Measurements from ENCODE around the gene DOCK11. TPM values are rescaled to one million over a fixed set of nuclear protein-coding genes. Genes with fewer than 3 reads are reported as not detected.

The DOCK11 gene
- total and polyA plus RNA-seq, 2 experiments from 2014 or later, result 11.7 to 21.9 TPM

DNA sequence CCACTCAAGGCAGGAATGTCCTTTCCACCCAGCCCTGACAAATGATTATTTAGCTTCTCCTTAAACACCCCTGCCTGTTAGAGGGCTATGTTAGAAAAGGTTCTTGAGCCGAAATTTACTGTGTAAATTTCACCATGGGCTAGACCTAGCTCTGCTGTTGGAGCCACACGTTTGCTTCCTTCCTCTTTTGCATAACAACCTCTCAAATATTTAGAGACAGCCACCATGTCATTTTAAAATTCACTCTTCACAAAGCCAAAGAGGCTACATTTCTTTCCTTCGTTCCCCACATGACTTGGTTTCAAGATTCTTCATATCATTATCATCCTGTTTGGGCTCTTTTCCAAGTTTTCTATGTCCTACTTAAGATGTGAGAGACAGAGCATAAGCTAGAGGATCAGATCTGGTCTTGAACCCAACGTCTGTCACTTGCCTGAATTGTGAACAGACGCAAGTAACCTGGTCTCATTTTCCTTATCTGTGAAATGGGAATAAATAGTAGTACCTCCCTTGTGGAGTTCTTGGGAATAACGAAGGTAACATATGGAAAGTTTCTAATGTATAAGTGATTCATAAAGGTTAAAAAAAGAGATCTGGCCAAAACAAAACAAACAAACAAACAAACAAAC is 6.7 kb downstream of the DOCK11 start:
- H4K20me1 ChIP-seq (ENCODE audit: insufficient read depth), result no peaks in the 10 kb centered on the region
- 0 out of 2 replicates have a peak, but pooled peaks cover under 1% of the 10 kb centered on the region for H3F3A ChIP-seq (ENCODE audit: insufficient read depth)
- H3K36me3 ChIP-seq (ENCODE audit: low read depth), result no peaks in the 10 kb centered on the region
- in situ Hi-C loops (cut with MboI), result no loop called here
- no peak overlapping the region for H3K4me3 ChIP-seq
- H3K27me3 ChIP-seq (replicated peaks; ENCODE audit: insufficient read depth), result no peaks in the 10 kb centered on the region
- peaks cover 32% of the 10 kb centered on the region for H3K79me2 ChIP-seq (ENCODE audit: insufficient read depth)
- no peak overlapping the region for H3K9ac ChIP-seq
- no peaks in the 10 kb centered on the region for H3K9me3 ChIP-seq (ENCODE audit: low read depth)
- H3K4me2 ChIP-seq (ENCODE audit: unreplicated experiment), result no peak overlapping the region
- no peaks in the 10 kb centered on the region for H3K9me2 ChIP-seq (ENCODE audit: insufficient read depth)
- 84 to 90% methylated on average over 6 of the region's 6 CpGs for WGBS, 2 experiments (ENCODE audit: low coverage in 1 of 2, low lambda C conversion rate in 2 of 2, missing lambda C conversion rate in 2 of 2)
- H3K27ac ChIP-seq, result no peak overlapping the region
- H2AFZ ChIP-seq, result no peak overlapping the region
- TF ChIP-seq EZH2 (IDR thresholded peaks at IDR 0.05; ENCODE audit: insufficient read depth, poor library complexity, severe bottlenecking) (no peak), EZH2phosphoT487 (IDR thresholded peaks at IDR 0.05; ENCODE audit: insufficient read depth, low read depth) (no peak)
- peaks cover 4% of the 10 kb centered on the region; the same call in 1 of the 2 replicates for H3K4me1 ChIP-seq (ENCODE audit: insufficient read depth)
- DNase-seq, result no peak

DNA sequence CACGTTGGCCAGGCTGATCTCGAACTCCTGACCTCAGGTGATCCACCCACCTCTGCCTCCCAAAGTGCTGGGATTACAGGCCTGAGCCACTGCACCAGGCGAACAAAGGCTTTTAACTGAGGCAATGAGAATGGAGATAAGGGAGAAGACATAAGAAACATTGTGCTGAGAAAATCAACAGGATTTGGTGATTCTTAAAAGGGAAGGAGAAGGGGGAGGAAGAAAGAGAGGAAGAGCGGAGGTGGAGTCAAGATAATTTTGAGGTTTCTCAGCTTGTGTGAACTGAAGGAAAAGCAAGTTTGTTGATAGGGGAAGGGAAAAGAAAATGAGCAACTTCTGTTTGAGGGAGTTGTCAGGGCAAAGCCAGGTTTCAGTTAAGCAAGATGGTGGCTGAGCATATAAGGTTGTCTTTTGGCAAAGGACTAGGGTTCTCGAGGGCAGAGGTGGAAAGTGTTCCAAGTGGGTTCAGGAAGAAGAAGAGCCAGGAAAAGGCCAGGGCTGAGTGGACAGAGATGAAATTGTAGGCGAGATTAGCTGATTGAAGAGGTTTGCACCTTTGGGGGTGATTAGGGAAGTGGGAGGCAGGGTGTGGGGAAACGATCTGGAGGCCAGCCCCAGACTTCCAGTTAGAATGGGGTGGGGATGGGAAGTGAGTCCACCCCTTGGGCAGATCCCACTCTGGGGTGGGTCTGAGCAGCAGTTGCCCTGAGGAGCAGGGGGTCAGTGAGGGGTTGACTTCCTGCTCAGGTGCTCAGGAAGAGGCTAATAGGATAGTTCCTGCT is 7.8 kb downstream of the DOCK11 start:
- no peak overlapping the region for H3K9ac ChIP-seq
- H3K79me2 ChIP-seq (ENCODE audit: insufficient read depth), result peaks cover 22% of the 10 kb centered on the region; the same call in 1 of the 2 replicates
- WGBS, 2 experiments (ENCODE audit: low coverage in 1 of 2, low lambda C conversion rate in 2 of 2, missing lambda C conversion rate in 2 of 2), result 85 to 100% methylated on average over 6 to 7 of the region's 7 CpGs

DNA sequence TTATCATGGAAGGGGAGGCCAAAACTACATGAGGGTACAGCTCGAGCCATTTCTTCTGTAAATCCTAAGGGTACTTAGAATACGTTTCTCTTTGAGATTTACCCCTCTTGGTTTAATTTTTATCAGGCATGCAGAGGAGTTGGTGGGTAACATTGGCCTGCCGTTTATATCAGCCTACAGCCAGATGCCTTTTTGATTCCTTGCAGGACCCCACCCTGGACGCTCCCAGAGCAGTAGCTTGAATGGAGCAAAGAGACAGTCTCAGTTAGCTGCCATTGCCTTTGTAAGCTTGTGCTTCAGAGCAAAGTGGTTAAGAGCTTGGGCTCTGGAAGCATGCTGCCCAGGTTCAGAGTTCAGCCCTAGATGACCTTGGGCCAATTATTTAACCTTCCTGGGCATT is 9.0 kb downstream of the DOCK11 start:
- Histone ChIP-seq H3F3A (ENCODE audit: insufficient read depth) (no peaks in the 10 kb centered on the region), H2AFZ (no peak overlapping the region), H3K4me2 (ENCODE audit: unreplicated experiment) (no peak overlapping the region), H3K27me3 (replicated peaks; ENCODE audit: insufficient read depth) (no peaks in the 10 kb centered on the region), H3K79me2 (ENCODE audit: insufficient read depth) (peaks cover 11% of the 10 kb centered on the region; the same call in 1 of the 2 replicates), H3K9ac (no peak overlapping the region), H3K36me3 (ENCODE audit: low read depth) (no peaks in the 10 kb centered on the region), H4K20me1 (ENCODE audit: insufficient read depth) (no peaks in the 10 kb centered on the region), H3K9me2 (ENCODE audit: insufficient read depth) (no peaks in the 10 kb centered on the region), H3K4me3 (no peak overlapping the region), H3K9me3 (ENCODE audit: low read depth) (no peaks in the 10 kb centered on the region), H3K4me1 (ENCODE audit: insufficient read depth) (no peaks in the 10 kb centered on the region), H3K27ac (no peak overlapping the region)
- in situ Hi-C loops (cut with MboI), result no loop called here
- TF ChIP-seq EZH2phosphoT487 (IDR thresholded peaks at IDR 0.05; ENCODE audit: insufficient read depth, low read depth), result no peak
- TF ChIP-seq EZH2 (IDR thresholded peaks at IDR 0.05; ENCODE audit: insufficient read depth, poor library complexity, severe bottlenecking), result no peak
- DNase-seq, result no peak
- WGBS, 2 experiments (ENCODE audit: low coverage in 1 of 2, low lambda C conversion rate in 2 of 2, missing lambda C conversion rate in 2 of 2), result 57 to 58% methylated on average over 4 of the region's 4 CpGs

More for the DNA sequence above, 7.8 kb downstream of the DOCK11 start:
- Histone ChIP-seq H4K20me1 (ENCODE audit: insufficient read depth) (no peaks in the 10 kb centered on the region), H2AFZ (no peak overlapping the region), H3K9me2 (ENCODE audit: insufficient read depth) (no peaks in the 10 kb centered on the region), H3F3A (ENCODE audit: insufficient read depth) (no peaks in the 10 kb centered on the region), H3K4me2 (ENCODE audit: unreplicated experiment) (no peak overlapping the region), H3K4me3 (no peak overlapping the region), H3K4me1 (ENCODE audit: insufficient read depth) (no peaks in the 10 kb centered on the region), H3K27ac (no peak overlapping the region), H3K36me3 (ENCODE audit: low read depth) (no peaks in the 10 kb centered on the region), H3K9me3 (ENCODE audit: low read depth) (no peaks in the 10 kb centered on the region), H3K27me3 (replicated peaks; ENCODE audit: insufficient read depth) (no peaks in the 10 kb centered on the region)
- DNase-seq, result no peak
- in situ Hi-C loops (cut with MboI), result no loop called here
- TF ChIP-seq EZH2 (IDR thresholded peaks at IDR 0.05; ENCODE audit: insufficient read depth, poor library complexity, severe bottlenecking), result no peak
- no peak for TF ChIP-seq EZH2phosphoT487 (IDR thresholded peaks at IDR 0.05; ENCODE audit: insufficient read depth, low read depth)

DNA sequence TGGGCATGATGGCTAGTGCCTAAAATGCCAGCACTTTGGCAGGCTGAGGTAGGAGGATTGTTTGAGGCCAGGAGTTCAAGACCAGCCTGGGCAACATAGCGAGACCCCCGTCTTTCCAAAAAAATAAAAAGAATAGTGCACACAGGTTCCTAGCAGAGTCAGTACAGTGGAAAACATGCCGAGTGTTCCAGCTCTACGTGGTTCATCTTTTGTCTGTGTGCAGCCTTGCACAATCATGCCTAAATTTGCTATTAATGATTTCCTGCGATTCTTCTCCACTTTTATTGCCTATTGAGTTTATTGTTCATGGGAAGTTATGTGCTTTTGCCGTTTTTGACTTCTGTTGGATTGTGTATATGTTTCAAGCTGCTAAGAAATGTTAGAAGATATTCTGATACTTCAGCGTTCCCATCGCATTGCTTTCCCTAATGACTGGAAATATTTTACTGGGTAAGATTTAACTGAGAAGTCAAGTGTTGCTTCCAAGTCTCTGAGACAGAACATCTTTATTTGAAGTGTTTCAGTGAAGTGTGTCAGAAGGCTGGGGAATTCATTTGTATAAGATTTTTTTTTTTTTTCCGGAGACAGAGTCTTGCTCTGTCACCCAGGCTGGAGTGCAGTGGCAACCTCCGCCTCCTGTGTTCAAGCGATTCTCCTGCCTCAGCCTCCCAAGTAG is 11.3 kb downstream of the DOCK11 start:
- Histone ChIP-seq H3K9me3 (ENCODE audit: low read depth) (no peaks in the 10 kb centered on the region), H3F3A (ENCODE audit: insufficient read depth) (no peaks in the 10 kb centered on the region), H4K20me1 (ENCODE audit: insufficient read depth) (no peaks in the 10 kb centered on the region), H3K4me1 (ENCODE audit: insufficient read depth) (no peaks in the 10 kb centered on the region), H3K4me2 (ENCODE audit: unreplicated experiment) (no peak overlapping the region), H3K9me2 (ENCODE audit: insufficient read depth) (no peaks in the 10 kb centered on the region), H3K27ac (no peak overlapping the region), H3K36me3 (ENCODE audit: low read depth) (no peaks in the 10 kb centered on the region), H3K9ac (no peak overlapping the region), H3K27me3 (replicated peaks; ENCODE audit: insufficient read depth) (no peaks in the 10 kb centered on the region), H2AFZ (no peak overlapping the region), H3K79me2 (ENCODE audit: insufficient read depth) (0 out of 2 replicates have a peak, but pooled peaks cover 6% of the 10 kb centered on the region), H3K4me3 (no peak overlapping the region)
- DNase-seq, result no peak
- TF ChIP-seq EZH2 (IDR thresholded peaks at IDR 0.05; ENCODE audit: insufficient read depth, poor library complexity, severe bottlenecking) (no peak), EZH2phosphoT487 (IDR thresholded peaks at IDR 0.05; ENCODE audit: insufficient read depth, low read depth) (no peak)
- 44 to 47% methylated on average over 11 of the region's 11 CpGs for WGBS, 2 experiments (ENCODE audit: low coverage in 1 of 2, low lambda C conversion rate in 2 of 2, missing lambda C conversion rate in 2 of 2)
- in situ Hi-C loops (cut with MboI), result no loop called here
